NCI-H524 (cell line): Measurements from ENCODE around the gene MYOZ3.

Source experiments
- DNase-seq, 2 experiments: peaks; one replicate each; lab custom pipeline; 2025; lab: John Stamatoyannopoulos, UW

The MYOZ3 gene

GRCh38 chr5:150627731-150628545 is 33.1 kb upstream of the MYOZ3 start:
- DNase-seq: no peak

- DNase-seq: no peak
Measured at GRCh38 chr5:150628936-150629485, 32.0 kb upstream of the MYOZ3 start.

GRCh38 chr5:150630016-150630415 is 31.0 kb upstream of the MYOZ3 start:
- no peak for DNase-seq

- DNase-seq: peak; percentile 24 to 34
Measured at GRCh38 chr5:150630461-150631325, 30.4 kb upstream of the MYOZ3 start.

GRCh38 chr5:150631326-150631701 is 29.7 kb upstream of the MYOZ3 start:
- no peak for DNase-seq

- peak; percentile 91 to 96 for DNase-seq
Measured at GRCh38 chr5:150632305-150633160, 28.5 kb upstream of the MYOZ3 start.

- peak in 1 of 2 experiments; percentile 38 for DNase-seq
Measured at GRCh38 chr5:150633429-150633828, 27.6 kb upstream of the MYOZ3 start.

- no peak for DNase-seq
Measured at GRCh38 chr5:150636391-150637244, 24.4 kb upstream of the MYOZ3 start.

- peak; percentile 80 to 86 for DNase-seq
Measured at GRCh38 chr5:150637245-150638052, 23.6 kb upstream of the MYOZ3 start.

GRCh38 chr5:150638053-150638444 is 23.0 kb upstream of the MYOZ3 start:
- DNase-seq: no peak

- no peak for DNase-seq
Measured at GRCh38 chr5:150638488-150639376, 22.3 kb upstream of the MYOZ3 start.

- DNase-seq: no peak
Measured at GRCh38 chr5:150639377-150639692, 21.7 kb upstream of the MYOZ3 start.

GRCh38 chr5:150639751-150640150 is 21.3 kb upstream of the MYOZ3 start:
- DNase-seq: no peak

- no peak for DNase-seq
Measured at GRCh38 chr5:150640311-150641005, 20.6 kb upstream of the MYOZ3 start, which contains the start of gene SYNPO. SYNPO (plus strand) TSS chr5:150640660; CDS start chr5:150648276, 7,616 bp downstream.

GRCh38 chr5:150641006-150641570 is 20.0 kb upstream of the MYOZ3 start:
- DNase-seq: no peak

GRCh38 chr5:150641824-150642566 is 19.1 kb upstream of the MYOZ3 start:
- DNase-seq: no peak

GRCh38 chr5:150642567-150642927 is 18.5 kb upstream of the MYOZ3 start:
- DNase-seq: no peak
